H9 (cell line): Measurements from ENCODE around the gene HS3ST4. TPM values are rescaled to one million over a fixed set of nuclear protein-coding genes. Genes with fewer than 3 reads are reported as not detected.
A peak's percentile ranks its signal among the peaks of the same experiment; 100 is the strongest.

ENCODE experiments used
- DNase-seq: peaks from one replicate; pipeline ENCODE4 v3.0.0-alpha.2; 2017
- H2AFZ ChIP-seq: one replicate; pipeline ENCODE4 v1.6.1; 2013; ENCODE audit warnings: mild to moderate bottlenecking, low read length, control low read depth, moderate library complexity
- H2AK5ac ChIP-seq: 2 replicates; pipeline ENCODE4 v1.6.1; 2013; ENCODE audit warnings: low read length, control low read depth, mixed read lengths; ENCODE audit not compliant: insufficient read length
- H2BK120ac ChIP-seq: one replicate; pipeline ENCODE4 v1.6.1; 2013; ENCODE audit warnings: low read depth, mild to moderate bottlenecking, low read length, control low read depth, inconsistent platforms; ENCODE audit not compliant: poor library complexity, severe bottlenecking
- H2BK12ac ChIP-seq: 2 replicates; pipeline ENCODE4 v1.6.1; 2013; ENCODE audit warnings: low read length, control low read depth, mixed read lengths, low read depth; ENCODE audit not compliant: insufficient read length
- H2BK15ac ChIP-seq: 2 replicates; pipeline ENCODE4 v1.6.1; 2013; ENCODE audit warnings: low read depth, low read length, control low read depth
- H2BK20ac ChIP-seq: one replicate; pipeline ENCODE4 v1.6.1; 2013; ENCODE audit warnings: low read depth, mild to moderate bottlenecking, low read length, control low read depth, inconsistent platforms; ENCODE audit not compliant: poor library complexity, severe bottlenecking
- H2BK5ac ChIP-seq: 2 replicates; pipeline ENCODE4 v1.6.1; 2013; ENCODE audit warnings: low read length, control low read depth, mixed read lengths; ENCODE audit not compliant: insufficient read length
- H3K14ac ChIP-seq: 2 replicates; pipeline ENCODE4 v1.6.1; 2013; ENCODE audit warnings: low read length, control low read depth; ENCODE audit not compliant: insufficient read depth
- H3K18ac ChIP-seq: 2 replicates; pipeline ENCODE4 v1.6.1; 2013; ENCODE audit warnings: low read depth, mild to moderate bottlenecking, mixed read lengths, low read length, control low read depth; ENCODE audit not compliant: insufficient read length
- H3K23ac ChIP-seq: 2 replicates; pipeline ENCODE4 v1.6.1; 2013; ENCODE audit warnings: low read length, control low read depth, mixed read lengths, low read depth; ENCODE audit not compliant: insufficient read length
- H3K23me2 ChIP-seq: 2 replicates; pipeline ENCODE4 v1.6.1; 2013; ENCODE audit warnings: low read depth, mild to moderate bottlenecking, mixed read lengths, low read length, control low read depth; ENCODE audit not compliant: insufficient read length, poor library complexity, severe bottlenecking
- H3K27ac ChIP-seq: 2 replicates; pipeline ENCODE4 v1.5.1; 2013; ENCODE audit warnings: low read length, control low read depth, mixed read lengths, low read depth; ENCODE audit not compliant: insufficient read length
- H3K27me3 ChIP-seq: 2 replicates; pipeline ENCODE4 v1.6.1; 2013; ENCODE audit warnings: low read length, control low read depth, inconsistent platforms; ENCODE audit not compliant: insufficient read depth
- H3K4ac ChIP-seq: 2 replicates; pipeline ENCODE4 v1.6.1; 2013; ENCODE audit warnings: low read depth, mild to moderate bottlenecking, control low read depth, inconsistent platforms, low read length, moderate library complexity
- H3K4me1 ChIP-seq: 2 replicates; pipeline ENCODE4 v1.6.1; 2013; ENCODE audit warnings: low read length, control low read depth, inconsistent platforms; ENCODE audit not compliant: insufficient read depth
- H3K4me2 ChIP-seq: 2 replicates; pipeline ENCODE4 v1.6.1; 2013; ENCODE audit warnings: low read length, control low read depth, mixed read lengths; ENCODE audit not compliant: insufficient read length, insufficient read depth
- H3K56ac ChIP-seq: 2 replicates; pipeline ENCODE4 v1.6.1; 2013; ENCODE audit warnings: low read depth, mild to moderate bottlenecking, mixed read lengths, low read length, control low read depth; ENCODE audit not compliant: insufficient read length
- H3K79me1 ChIP-seq: 2 replicates; pipeline ENCODE4 v1.6.1; 2013; ENCODE audit warnings: low read depth, mild to moderate bottlenecking, moderate library complexity, low read length, control low read depth, inconsistent platforms; ENCODE audit not compliant: insufficient read depth, poor library complexity, severe bottlenecking
- H3K79me2 ChIP-seq: 2 replicates; pipeline ENCODE4 v1.6.1; 2013; ENCODE audit warnings: low read length, control low read depth, inconsistent platforms; ENCODE audit not compliant: insufficient read depth
- H3K9ac ChIP-seq: 2 replicates; pipeline ENCODE4 v1.6.1; 2013; ENCODE audit warnings: low read length, control low read depth, mixed read lengths; ENCODE audit not compliant: insufficient read length; ENCODE audit errors: extremely low read depth
- H3K9me3 ChIP-seq: one replicate; pipeline ENCODE4 v1.6.1; 2013; ENCODE audit warnings: low read depth, low read length, inconsistent platforms; ENCODE audit not compliant: control insufficient read depth
- H3T11ph ChIP-seq: one replicate; pipeline ENCODE4 v1.6.1; 2013; ENCODE audit warnings: mild to moderate bottlenecking, low read length, control low read depth, inconsistent platforms
- H4K20me1 ChIP-seq: one replicate; pipeline ENCODE4 v1.6.1; 2013; ENCODE audit not compliant: control insufficient read depth, insufficient read length, insufficient read depth
- H4K5ac ChIP-seq: 2 replicates; pipeline ENCODE4 v1.6.1; 2013; ENCODE audit warnings: low read depth, mild to moderate bottlenecking, mixed read lengths, low read length, control low read depth; ENCODE audit not compliant: insufficient read length
- H4K8ac ChIP-seq: replicated peaks from 2 replicates; pipeline ENCODE4 v1.6.1; 2013; ENCODE audit warnings: low read length, control low read depth, mixed read lengths, low read depth; ENCODE audit not compliant: insufficient read length
- H4K91ac ChIP-seq: 2 replicates; pipeline ENCODE4 v1.6.1; 2013; ENCODE audit warnings: low read depth, mild to moderate bottlenecking, moderate library complexity, mixed read lengths, low read length, control low read depth; ENCODE audit not compliant: insufficient read length
- H3K27ac Mint-ChIP-seq, 3 experiments: 2 replicates in 2 of 3; 3 replicates in 1 of 3; pipeline ENCODE4 v1.8.0; 2020 to 2021; ENCODE audit warnings: mixed read lengths in 3 of 3, mild to moderate bottlenecking in 1 of 3, moderate library complexity in 1 of 3
- H3K27me3 Mint-ChIP-seq: 2 replicates; pipeline ENCODE4 v1.8.0; 2021; ENCODE audit warnings: low read depth, mild to moderate bottlenecking, moderate library complexity, mixed read lengths
- H3K36me3 Mint-ChIP-seq, 3 experiments: 2 replicates in 2 of 3; 3 replicates in 1 of 3; pipeline ENCODE4 v1.8.0; 2020 to 2021; ENCODE audit warnings: low read depth in 3 of 3, mixed read lengths in 3 of 3; ENCODE audit not compliant: insufficient read depth in 1 of 3
- H3K4me1 Mint-ChIP-seq, 2 experiments: 2 replicates each; pipeline ENCODE4 v1.8.0; 2020; ENCODE audit warnings: mixed read lengths in 2 of 2
- H3K4me3 Mint-ChIP-seq, 2 experiments: 2 replicates in 1 of 2; 3 replicates in 1 of 2; pipeline ENCODE4 v1.8.0; 2020 to 2021; ENCODE audit warnings: mild to moderate bottlenecking in 2 of 2, mixed read lengths in 2 of 2, moderate library complexity in 1 of 2
- H3K9me3 Mint-ChIP-seq, 2 experiments: 2 replicates in 1 of 2; 3 replicates in 1 of 2; pipeline ENCODE4 v1.8.0; 2020; ENCODE audit warnings: mild to moderate bottlenecking in 2 of 2, mixed read lengths in 2 of 2, moderate library complexity in 1 of 2
- CTCF ChIP-seq: fragments of 200-600 bp; sonication (generic); conservative IDR thresholded peaks from 3 replicates; pipeline ENCODE4 v1.8.0; 2021; ENCODE audit warnings: antibody characterized with exemption, mild to moderate bottlenecking
- WGBS: extraction: QIAGEN DNeasy Blood & Tissue Kit; methylation state at CpG from one replicate; pipeline ENCODE4 v1.1.7; 2013; ENCODE audit warnings: missing lambda C conversion rate, low lambda C conversion rate, mixed read lengths; ENCODE audit not compliant: insufficient read length; ENCODE audit errors: extremely low coverage; 5-methylcytosine and 5-hydroxymethylcytosine counted together
- total RNA-seq: library from RNA; stranded (reverse); gene quantifications from 2 replicates; pipeline ENCODE4 v1.2.1, GENCODE V29; 2021

Gene HS3ST4
- total RNA-seq, 1 experiment from 2014 or later, result 1.7 TPM

GRCh38 chr16:25799816-25800215 is 108.1 kb downstream of the HS3ST4 start:
- no peak overlapping the region for H3K4me2 ChIP-seq
- no peak overlapping the region for H3K18ac ChIP-seq
- H2BK20ac ChIP-seq, result peak overlapping the region; percentile 75
- H3K23me2 ChIP-seq, result peaks cover 2% of the 10 kb centered on the region
- peaks cover 0 to 5% (median 2%) of the 10 kb centered on the region in 3 experiments; a peak in 3 of 7 replicates for H3K36me3 Mint-ChIP-seq
- peaks cover 6 to 7% of the 10 kb centered on the region in 2 experiments; a peak in 4 of 5 replicates for H3K9me3 Mint-ChIP-seq
- no peaks in the 10 kb centered on the region for H3K27me3 ChIP-seq
- no peak for TF ChIP-seq CTCF
- H3K9me3 ChIP-seq, result no peaks in the 10 kb centered on the region
- no peak overlapping the region for H3K23ac ChIP-seq
- DNase-seq, result no peak
- H3T11ph ChIP-seq, result no peak overlapping the region
- no peak overlapping the region for H2BK12ac ChIP-seq
- no peak overlapping the region for H3K14ac ChIP-seq
- no CpG with 5 or more reads among the region's 1 CpG for WGBS
- no peaks in the 10 kb centered on the region for H3K79me1 ChIP-seq
- H2BK5ac ChIP-seq, result no peak overlapping the region
- H3K4me3 Mint-ChIP-seq, result no peak overlapping the region
- no peak overlapping the region for H3K4ac ChIP-seq
- H3K4me1 Mint-ChIP-seq, result peaks cover 0 to 4% of the 10 kb centered on the region in 2 experiments; a peak in 1 of 4 replicates
- no peak overlapping the region for H2AFZ ChIP-seq
- no peak overlapping the region for H4K91ac ChIP-seq
- H3K27me3 Mint-ChIP-seq, result no peaks in the 10 kb centered on the region
- H3K4me1 ChIP-seq, result no peaks in the 10 kb centered on the region
- H2BK120ac ChIP-seq, result no peak overlapping the region
- H2BK15ac ChIP-seq, result no peak overlapping the region
- H4K20me1 ChIP-seq, result no peaks in the 10 kb centered on the region
- no peak overlapping the region for H4K8ac ChIP-seq
- H3K56ac ChIP-seq, result no peak overlapping the region
- no peaks in the 10 kb centered on the region for H3K79me2 ChIP-seq
- no peak overlapping the region for H3K27ac ChIP-seq
- peak overlapping the region in 1 of 3 experiments; percentile 27; a peak in 2 of 7 replicates for H3K27ac Mint-ChIP-seq
- H4K5ac ChIP-seq, result no peak overlapping the region
- no peak overlapping the region for H2AK5ac ChIP-seq
- no peak overlapping the region for H3K9ac ChIP-seq
